NCI-H1694 (cell line): Measurements from ENCODE around the gene TRIOBP.
A peak's percentile ranks its signal among the peaks of the same experiment; 100 is the strongest.

Experiments
- DNase-seq: peaks from one replicate; lab custom pipeline; 2025; lab: John Stamatoyannopoulos, UW

TRIOBP gene

GRCh38 chr22:37672206-37672919 is 24.5 kb upstream of the TRIOBP start:
- no peak for DNase-seq

GRCh38 chr22:37672920-37673455 is 23.9 kb upstream of the TRIOBP start:
- DNase-seq, result no peak

GRCh38 chr22:37674248-37674647 is 22.6 kb upstream of the TRIOBP start:
- DNase-seq, result no peak

- DNase-seq, result no peak
These were observed 21.6 kb upstream of the TRIOBP start, which contains the start of gene LGALS1 for GRCh38 chr22:37674951-37675929. LGALS1 (plus strand) TSS chr22:37675636; CDS start chr22:37675703, 67 bp downstream.

DNA sequence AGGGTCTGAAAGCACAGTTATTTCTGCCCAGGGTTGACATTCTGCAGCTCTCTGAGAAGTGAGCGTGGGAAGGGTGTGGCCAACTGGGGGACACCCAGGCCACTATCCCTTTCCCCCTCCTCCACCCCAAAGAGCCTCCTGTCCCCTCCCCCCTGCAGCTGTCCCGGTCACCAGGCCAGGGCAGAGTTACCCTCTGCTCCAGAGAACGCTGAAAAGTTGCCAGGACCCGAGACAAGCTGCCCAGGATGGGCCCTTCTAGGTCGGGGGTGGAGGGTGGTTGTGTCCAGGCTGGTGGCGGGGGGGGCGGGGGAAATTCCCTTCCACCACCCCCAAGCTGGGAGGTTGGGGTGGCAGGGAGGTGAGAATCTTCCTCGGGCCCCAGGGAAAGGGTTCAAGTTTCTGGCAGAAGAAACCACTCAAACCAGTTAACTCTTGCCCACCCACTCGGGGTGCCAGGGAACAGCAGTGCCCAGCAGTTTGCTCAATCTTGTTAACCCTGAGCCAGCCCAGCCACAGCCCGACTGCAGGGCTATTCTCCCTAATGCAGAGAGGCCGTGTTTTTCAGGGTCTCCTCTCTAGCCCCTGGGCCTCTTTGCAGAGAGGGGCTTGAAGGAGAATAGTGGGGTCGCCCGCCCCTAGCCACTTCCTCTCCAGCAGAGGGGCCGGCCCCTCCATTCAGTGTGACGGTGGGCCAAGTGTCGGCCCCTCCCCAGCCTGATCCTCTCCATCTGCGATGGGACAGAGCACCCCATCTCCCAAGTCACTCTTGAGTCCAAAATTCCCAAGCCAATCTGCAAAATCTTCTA is 20.7 kb upstream of the TRIOBP start:
- no peak for DNase-seq

- DNase-seq, result no peak
These were observed 19.9 kb upstream of the TRIOBP start for GRCh38 chr22:37676736-37677492.

- DNase-seq, result no peak
These were observed 19.3 kb upstream of the TRIOBP start for GRCh38 chr22:37677493-37677974.

GRCh38 chr22:37678372-37678771 is 18.5 kb upstream of the TRIOBP start:
- DNase-seq, result no peak

- no peak for DNase-seq
These were observed 17.2 kb upstream of the TRIOBP start for GRCh38 chr22:37679670-37680069.

DNA sequence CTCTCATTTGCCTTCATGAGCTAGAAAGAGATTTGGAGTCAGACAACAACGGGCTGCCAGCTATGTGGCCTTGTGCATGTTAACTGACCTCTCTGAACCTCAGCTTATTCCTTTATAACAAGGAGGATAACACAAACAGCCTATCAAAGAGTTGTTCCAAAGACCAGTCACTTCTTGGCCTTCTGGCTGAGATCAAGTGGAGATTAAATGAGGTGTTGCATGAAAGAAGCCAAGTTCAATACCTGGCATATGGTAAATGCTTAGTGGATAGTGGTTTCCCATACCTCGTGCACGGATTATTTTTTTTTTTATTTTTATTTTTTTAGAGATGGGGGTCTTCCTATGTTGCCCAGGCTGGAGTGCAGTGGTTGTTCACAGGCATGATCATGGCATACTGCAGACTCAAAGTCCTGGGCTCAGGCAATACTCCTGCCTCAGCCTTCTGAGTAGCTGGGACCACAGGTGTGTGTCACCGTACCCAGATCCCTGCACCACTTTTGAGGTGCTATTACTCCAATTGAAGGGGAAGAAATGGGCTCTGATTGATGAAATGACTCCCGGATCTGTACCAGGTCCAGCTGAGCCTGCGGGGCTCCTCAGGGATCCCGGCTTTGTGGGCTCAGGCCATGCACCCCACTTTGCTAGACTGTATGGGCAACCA is 16.5 kb upstream of the TRIOBP start:
- no peak for DNase-seq

GRCh38 chr22:37681001-37681424 is 15.8 kb upstream of the TRIOBP start:
- DNase-seq, result no peak

GRCh38 chr22:37681556-37682049 is 15.2 kb upstream of the TRIOBP start:
- DNase-seq, result peak; percentile 20

DNA sequence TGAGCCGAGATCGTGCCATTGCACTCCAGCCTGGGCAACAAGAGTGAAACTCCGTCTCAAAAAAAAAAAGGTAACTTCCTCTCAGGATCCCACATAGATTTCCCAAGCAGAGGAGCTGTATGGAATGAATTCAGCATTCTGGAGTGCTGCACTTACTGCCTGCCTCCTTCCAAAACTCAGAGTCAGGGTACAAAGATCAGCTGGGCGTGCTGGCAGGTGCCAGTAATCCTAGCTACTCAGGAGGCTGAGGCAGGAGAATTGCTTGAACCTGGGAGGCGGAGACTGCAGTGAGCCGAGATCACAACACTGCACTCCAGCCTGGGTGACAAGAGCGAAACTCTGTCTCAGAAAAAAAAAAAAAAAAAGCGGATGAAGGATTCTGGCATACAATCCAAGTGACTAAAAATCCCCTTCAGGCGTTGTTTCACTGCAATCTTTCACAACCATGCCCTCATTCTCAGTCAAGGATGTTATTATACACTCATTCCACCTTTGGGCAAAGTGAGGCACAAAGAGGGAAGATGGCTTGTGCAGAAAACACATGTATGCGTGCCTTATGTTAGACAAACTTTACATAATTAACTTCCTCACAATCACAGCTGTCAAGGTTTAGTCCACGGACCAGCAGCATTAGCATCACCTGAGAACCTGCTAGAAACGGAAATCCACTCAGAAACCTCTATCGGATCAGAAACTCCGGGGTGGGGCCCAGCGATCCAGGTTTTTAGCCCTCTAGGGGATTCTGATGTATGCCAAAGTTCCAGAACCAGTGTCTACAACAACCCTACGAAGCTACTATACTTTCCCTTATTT is 11.8 kb upstream of the TRIOBP start:
- no peak for DNase-seq

GRCh38 chr22:37686002-37686982 is 10.6 kb upstream of the TRIOBP start, which contains the start of gene NOL12:
NOL12 (plus strand) TSS chr22:37686343; CDS start chr22:37686393, 50 bp downstream.
- DNase-seq, result peak; percentile 52

GRCh38 chr22:37690407-37690806 is 6.4 kb upstream of the TRIOBP start:
- no peak for DNase-seq

DNA sequence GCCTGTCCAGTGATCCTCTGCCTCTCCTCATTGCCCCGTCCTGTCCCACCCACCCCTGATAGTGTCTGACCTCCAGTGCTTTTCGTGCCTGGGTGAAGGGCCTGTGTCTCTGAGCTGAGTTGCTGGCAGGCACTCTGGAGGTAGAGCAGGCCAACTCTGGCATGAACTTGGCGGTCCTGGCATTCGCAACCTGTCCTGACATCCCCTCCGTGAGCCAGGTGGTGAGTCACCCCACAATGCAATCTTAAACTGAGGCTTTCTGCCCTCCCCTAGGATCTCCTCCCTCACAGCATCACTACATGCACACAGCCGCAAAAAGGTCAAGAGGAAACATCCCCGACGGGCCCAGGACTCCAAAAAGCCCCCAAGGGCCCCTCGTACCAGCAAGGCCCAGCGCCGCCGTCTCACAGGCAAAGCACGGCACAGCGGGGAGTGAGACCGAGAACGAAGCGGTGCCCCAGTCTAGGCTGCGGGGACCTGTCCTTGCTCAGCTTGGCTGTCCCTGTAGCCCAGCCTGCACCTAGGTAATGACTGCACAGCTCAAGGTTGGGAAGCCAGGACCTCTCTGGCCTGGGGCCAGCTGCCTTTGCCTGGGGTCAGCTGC is 5.8 kb upstream of the TRIOBP start:
- no peak for DNase-seq

DNA sequence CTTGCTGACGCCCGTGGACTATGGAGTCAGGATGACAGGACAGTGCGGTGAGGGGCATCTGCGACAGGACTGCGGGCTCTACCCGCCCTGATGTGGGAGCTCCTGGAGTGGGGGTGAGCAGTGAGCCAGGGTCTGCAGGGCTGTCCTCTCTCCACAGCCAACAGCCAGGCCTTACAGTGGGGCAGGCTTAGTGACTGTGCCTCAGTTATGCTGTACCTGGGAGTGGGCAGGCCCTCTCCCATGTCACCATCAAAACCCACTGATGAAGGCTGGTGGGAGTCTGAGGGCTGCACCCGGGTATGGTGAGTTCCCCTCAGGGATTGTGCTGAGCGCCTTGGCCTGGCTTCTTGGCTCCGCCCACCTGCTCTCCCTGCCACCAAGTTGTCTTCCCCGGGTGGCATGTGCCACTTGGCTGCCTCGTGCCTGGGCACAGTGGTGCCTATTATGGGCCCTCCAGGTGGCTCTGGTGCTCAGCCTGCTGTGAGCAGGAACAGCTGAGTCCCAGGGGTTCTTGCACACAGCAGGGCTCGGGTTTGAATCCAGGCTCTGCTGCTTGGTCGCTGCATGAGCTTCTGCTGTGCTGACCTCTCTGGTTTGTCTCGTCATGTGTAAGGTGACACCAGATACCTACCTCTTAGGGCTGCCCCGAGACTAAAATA is 4.1 kb upstream of the TRIOBP start:
- DNase-seq, result no peak
